NB4 (cell line): ENCODE results near the gene RNF13.
A peak's percentile ranks its signal among the peaks of the same experiment; 100 is the strongest.

Source experiments
- DNase-seq: peaks from one replicate; pipeline ENCODE4 v3.0.0; 2010; ENCODE audit warnings: low read depth
- H3K4me3 ChIP-seq: one replicate; pipeline ENCODE4 v1.5.1; 2011; ENCODE audit warnings: mild to moderate bottlenecking, low read depth, low read length, moderate library complexity
- CTCF ChIP-seq: IDR thresholded peaks from one replicate; pipeline ENCODE4 v1.5.1; 2012; ENCODE audit warnings: low read depth, low read length
- MAX ChIP-seq: IDR thresholded peaks from 2 replicates; pipeline ENCODE4 v1.6.1; 2011; ENCODE audit warnings: low read depth, low read length
- MYC ChIP-seq: IDR thresholded peaks from 2 replicates; pipeline ENCODE4 v1.6.1; 2011; ENCODE audit warnings: low read depth, low read length
- POLR2A ChIP-seq: IDR thresholded peaks from 2 replicates; pipeline ENCODE4 v1.6.1; 2011; ENCODE audit warnings: mild to moderate bottlenecking; ENCODE audit not compliant: insufficient read length; ENCODE audit errors: extremely low read depth

RNF13 gene

GRCh38 chr3:149815321-149815720 is 2.3 kb downstream of the RNF13 start:
- peak overlapping the region; percentile 93 for H3K4me3 ChIP-seq

GRCh38 chr3:149815728-149816127 is 2.7 kb downstream of the RNF13 start:
- no peak for TF ChIP-seq MAX
- TF ChIP-seq CTCF = no peak
- no peak for TF ChIP-seq POLR2A
- TF ChIP-seq MYC = no peak
- no peak overlapping the region for H3K4me3 ChIP-seq
- no peak for DNase-seq

More at GRCh38 chr3:149815321-149815720, 2.3 kb downstream of the RNF13 start:
- TF ChIP-seq CTCF (no peak), MAX (no peak), MYC (no peak), POLR2A (no peak)
- DNase-seq = peak; percentile 45

GRCh38 chr3:149816311-149816710 is 3.3 kb downstream of the RNF13 start:
- no peak for DNase-seq
- H3K4me3 ChIP-seq = no peak overlapping the region
- TF ChIP-seq CTCF (no peak), POLR2A (no peak), MYC (no peak), MAX (no peak)

GRCh38 chr3:149816986-149817385 is 4.0 kb downstream of the RNF13 start:
- DNase-seq = peak; percentile 73
- H3K4me3 ChIP-seq = no peak overlapping the region
- TF ChIP-seq MAX (no peak), POLR2A (no peak), MYC (no peak), CTCF (no peak)

GRCh38 chr3:149819432-149819831 is 6.4 kb downstream of the RNF13 start:
- no peak for DNase-seq
- TF ChIP-seq POLR2A = no peak
- no peak for TF ChIP-seq MYC
- no peak for TF ChIP-seq CTCF
- no peak for TF ChIP-seq MAX
- H3K4me3 ChIP-seq = no peak overlapping the region

GRCh38 chr3:149820183-149820582 is 7.2 kb downstream of the RNF13 start:
- no peak for DNase-seq
- TF ChIP-seq MAX (no peak), MYC (no peak)
- H3K4me3 ChIP-seq = no peak overlapping the region
